OCI-LY3 (cell line): Measurements from ENCODE around the gene CARD8.
"Not testable (repeated sequence)": the region's sequence is repeated elsewhere in the genome, so short reads cannot be mapped to it uniquely, and the experiment has no call there.

Experiments used
- H2AFZ ChIP-seq: fragments of 200-600, 300-600 bp; shearing (Covaris generic); 2 replicates; pipeline ENCODE4 v1.6.0; 2014; ENCODE audit warnings: antibody characterized with exemption, low read depth, low read length
- H3K27ac ChIP-seq: fragments of 200-600, 300-600 bp; sonication (generic); 2 replicates; pipeline ENCODE4 v1.5.1; 2014; ENCODE audit warnings: mild to moderate bottlenecking, low read length, moderate library complexity, mixed read lengths
- H3K27me3 ChIP-seq: fragments of 200-600, 300-600 bp; sonication (generic); 2 replicates; pipeline ENCODE4 v1.6.1; 2014; ENCODE audit warnings: low read depth, low read length, mixed read lengths
- H3K36me3 ChIP-seq: fragments of 200-600, 300-600 bp; sonication (generic); replicated peaks from 2 replicates; pipeline ENCODE3; 2014; ENCODE audit warnings: low read depth, low read length, mixed read lengths
- H3K4me1 ChIP-seq: fragments of 300-600, 200-600 bp; sonication (generic); 2 replicates; pipeline ENCODE4 v1.6.1; 2014; ENCODE audit warnings: low read length, mixed read lengths
- H3K4me2 ChIP-seq: fragments of 200-600, 300-600 bp; sonication (generic); 2 replicates; pipeline ENCODE4 v1.6.1; 2014; ENCODE audit warnings: low read length, mixed read lengths
- H3K4me3 ChIP-seq: fragments of 300-600, 200-600 bp; sonication (generic); 2 replicates; pipeline ENCODE4 v1.5.1; 2014; ENCODE audit warnings: antibody characterized with exemption, mild to moderate bottlenecking, low read length, moderate library complexity
- H3K79me2 ChIP-seq: fragments of 300-600, 200-600 bp; shearing (Covaris generic); 2 replicates; pipeline ENCODE4 v1.6.1; 2014; ENCODE audit warnings: mild to moderate bottlenecking, low read length, mixed read lengths
- H3K9ac ChIP-seq: fragments of 300-600, 200-600 bp; shearing (Covaris generic); 2 replicates; pipeline ENCODE4 v1.6.0; 2014; ENCODE audit warnings: mild to moderate bottlenecking, low read length, moderate library complexity
- H3K9me3 ChIP-seq: fragments of 200-600, 300-600 bp; shearing (Covaris generic); 2 replicates; pipeline ENCODE4 v1.6.1; 2014; ENCODE audit warnings: low read length, mixed read lengths; ENCODE audit not compliant: insufficient read depth
- H4K20me1 ChIP-seq: fragments of 200-600, 300-600 bp; sonication (generic); 2 replicates; pipeline ENCODE4 v1.6.1; 2016; ENCODE audit warnings: low read length, mixed read lengths; ENCODE audit not compliant: insufficient read depth
- EZH2phosphoT487 ChIP-seq: fragments of 200-600 bp; shearing (Covaris generic); IDR thresholded peaks from 2 replicates; pipeline ENCODE4 v1.6.1; 2018; ENCODE audit warnings: antibody characterized with exemption, mixed run types, low read depth
- TF ChIP-seq, protein P1 (sequence below): fragments of 200-600, 300-600 bp; sonication (generic); IDR thresholded peaks from 2 replicates; pipeline ENCODE4 v1.5.1; 2014; ENCODE audit warnings: antibody characterized with exemption, low read length, low read depth

Gene CARD8

DNA sequence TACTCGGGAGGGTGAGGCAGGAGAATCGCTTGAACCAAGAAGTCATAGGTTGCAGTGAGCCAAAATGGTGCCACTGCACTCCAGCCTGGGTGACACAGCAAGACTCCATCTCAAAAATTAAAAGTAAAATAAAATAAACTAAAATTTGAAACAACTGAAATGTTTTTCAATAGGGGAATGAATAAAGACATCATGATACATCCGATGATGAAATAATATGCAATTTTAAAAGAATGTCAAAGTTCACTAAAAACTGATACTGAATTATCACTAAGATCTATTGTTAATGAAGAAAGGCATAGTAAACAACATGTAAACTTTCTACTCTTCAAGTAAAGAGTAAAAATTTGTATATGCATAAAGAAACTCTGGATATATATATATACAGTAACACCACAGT lies 8.5 kb downstream of the CARD8 start:
- no peaks in the 10 kb centered on the region for H3K79me2 ChIP-seq
- TF ChIP-seq EZH2phosphoT487: no peak
- TF ChIP-seq, protein P1, sequence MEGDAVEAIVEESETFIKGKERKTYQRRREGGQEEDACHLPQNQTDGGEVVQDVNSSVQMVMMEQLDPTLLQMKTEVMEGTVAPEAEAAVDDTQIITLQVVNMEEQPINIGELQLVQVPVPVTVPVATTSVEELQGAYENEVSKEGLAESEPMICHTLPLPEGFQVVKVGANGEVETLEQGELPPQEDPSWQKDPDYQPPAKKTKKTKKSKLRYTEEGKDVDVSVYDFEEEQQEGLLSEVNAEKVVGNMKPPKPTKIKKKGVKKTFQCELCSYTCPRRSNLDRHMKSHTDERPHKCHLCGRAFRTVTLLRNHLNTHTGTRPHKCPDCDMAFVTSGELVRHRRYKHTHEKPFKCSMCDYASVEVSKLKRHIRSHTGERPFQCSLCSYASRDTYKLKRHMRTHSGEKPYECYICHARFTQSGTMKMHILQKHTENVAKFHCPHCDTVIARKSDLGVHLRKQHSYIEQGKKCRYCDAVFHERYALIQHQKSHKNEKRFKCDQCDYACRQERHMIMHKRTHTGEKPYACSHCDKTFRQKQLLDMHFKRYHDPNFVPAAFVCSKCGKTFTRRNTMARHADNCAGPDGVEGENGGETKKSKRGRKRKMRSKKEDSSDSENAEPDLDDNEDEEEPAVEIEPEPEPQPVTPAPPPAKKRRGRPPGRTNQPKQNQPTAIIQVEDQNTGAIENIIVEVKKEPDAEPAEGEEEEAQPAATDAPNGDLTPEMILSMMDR: no peak
- H3K4me3 ChIP-seq: no peak overlapping the region
- peaks cover 18% of the 10 kb centered on the region for H3K4me1 ChIP-seq
- no peak overlapping the region for H3K9ac ChIP-seq
- no peak overlapping the region for H3K4me2 ChIP-seq
- no peaks in the 10 kb centered on the region for H3K9me3 ChIP-seq
- H2AFZ ChIP-seq: no peak overlapping the region
- H4K20me1 ChIP-seq: no peaks in the 10 kb centered on the region
- peaks cover 12% of the 10 kb centered on the region for H3K36me3 ChIP-seq
- no peak overlapping the region for H3K27ac ChIP-seq
- H3K27me3 ChIP-seq: no peaks in the 10 kb centered on the region

DNA sequence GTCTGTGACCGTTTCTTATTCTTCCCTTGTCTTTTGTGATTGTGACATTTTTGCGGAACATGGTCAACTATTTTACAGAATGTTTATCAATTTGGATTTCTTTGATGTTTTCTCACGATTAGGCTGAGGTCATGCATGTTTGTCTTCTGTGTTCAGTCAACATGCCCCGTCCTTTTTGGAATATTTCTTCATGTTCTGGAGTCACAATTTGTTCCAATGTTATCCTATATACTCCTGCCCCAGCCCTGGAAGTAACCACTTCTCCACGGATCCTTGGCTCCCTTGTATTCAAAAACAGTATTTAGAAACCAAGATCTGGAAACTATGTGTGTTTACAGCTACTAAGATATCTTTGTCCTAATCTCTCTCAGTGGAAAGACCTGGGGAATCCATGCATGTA lies 9.6 kb downstream of the CARD8 start:
- TF ChIP-seq EZH2phosphoT487: no peak
- TF ChIP-seq, protein P1: no peak
- Histone ChIP-seq H3K4me1 (peaks cover 18% of the 10 kb centered on the region), H2AFZ (no peak overlapping the region), H3K4me3 (no peak overlapping the region), H3K4me2 (no peak overlapping the region), H3K27ac (no peak overlapping the region), H3K27me3 (no peaks in the 10 kb centered on the region), H4K20me1 (no peaks in the 10 kb centered on the region), H3K9me3 (no peaks in the 10 kb centered on the region), H3K36me3 (peaks cover 12% of the 10 kb centered on the region), H3K9ac (no peak overlapping the region), H3K79me2 (no peaks in the 10 kb centered on the region)

DNA sequence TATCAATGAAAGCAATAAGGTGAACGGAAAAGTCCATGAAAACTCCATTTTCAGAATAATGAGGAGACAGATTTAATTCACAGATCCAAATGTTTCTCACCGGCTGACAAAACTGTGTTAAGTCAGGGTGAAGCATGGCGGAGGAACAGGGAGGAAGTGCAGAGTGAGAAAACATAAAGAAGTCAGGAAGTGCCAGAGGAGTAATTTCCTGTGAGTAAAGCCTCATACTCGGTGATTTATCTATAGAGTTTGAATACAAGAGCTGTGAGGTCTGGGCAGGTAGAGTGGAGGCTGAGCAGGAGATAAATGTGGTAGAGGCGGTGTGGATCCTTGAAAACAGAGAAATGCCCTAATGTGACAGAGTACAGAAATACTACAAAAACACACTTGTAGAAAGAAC lies 11.4 kb downstream of the CARD8 start:
- Histone ChIP-seq H3K9ac (no peak overlapping the region), H3K4me2 (0 out of 2 replicates have a peak overlapping the region, but pooled peaks have one; percentile 24), H3K9me3 (no peaks in the 10 kb centered on the region), H3K79me2 (no peaks in the 10 kb centered on the region), H4K20me1 (no peaks in the 10 kb centered on the region), H3K27me3 (no peaks in the 10 kb centered on the region), H2AFZ (no peak overlapping the region), H3K36me3 (peaks cover 22% of the 10 kb centered on the region), H3K4me3 (no peak overlapping the region), H3K4me1 (peaks cover 6% of the 10 kb centered on the region; the same call in 1 of the 2 replicates), H3K27ac (no peak overlapping the region)
- TF ChIP-seq, protein P1: no peak
- no peak for TF ChIP-seq EZH2phosphoT487

DNA sequence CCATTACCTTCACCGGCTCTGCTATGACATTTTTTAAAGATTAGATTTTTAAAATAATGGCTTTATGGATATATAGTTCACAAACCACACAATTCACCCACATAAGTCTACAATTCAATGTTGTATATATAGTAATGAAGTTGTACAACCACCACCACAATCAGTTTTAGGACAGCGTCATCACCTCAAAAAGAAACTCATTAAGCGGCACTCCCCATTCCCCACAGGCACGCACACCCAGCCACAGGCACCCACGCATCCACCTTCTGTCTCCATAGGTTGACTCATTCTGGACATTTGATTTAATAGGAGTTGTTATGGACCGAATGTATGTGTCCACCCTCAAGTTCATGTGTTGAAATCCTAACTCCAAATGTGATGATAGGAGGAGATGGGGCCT lies 13.9 kb downstream of the CARD8 start:
- H3K9me3 ChIP-seq, H3K27ac ChIP-seq, H3K4me3 ChIP-seq, H3K4me1 ChIP-seq, H2AFZ ChIP-seq, H3K27me3 ChIP-seq, H3K9ac ChIP-seq, H4K20me1 ChIP-seq, H3K79me2 ChIP-seq, H3K4me2 ChIP-seq: not testable (repeated sequence)
- H3K36me3 ChIP-seq: peaks cover 21% of the 10 kb centered on the region
